HG02970 (cell line): ENCODE measurements around the gene CCL3.

Source experiments
- ATAC-seq: cut with Tn5 transposase; IDR thresholded peaks from one replicate; pipeline ENCODE4 v1.9.1; 2021; ENCODE audit warnings: mild to moderate bottlenecking, moderate library complexity, moderate number of reproducible peaks; ENCODE audit not compliant: unreplicated experiment, low FRiP score

Gene CCL3

DNA sequence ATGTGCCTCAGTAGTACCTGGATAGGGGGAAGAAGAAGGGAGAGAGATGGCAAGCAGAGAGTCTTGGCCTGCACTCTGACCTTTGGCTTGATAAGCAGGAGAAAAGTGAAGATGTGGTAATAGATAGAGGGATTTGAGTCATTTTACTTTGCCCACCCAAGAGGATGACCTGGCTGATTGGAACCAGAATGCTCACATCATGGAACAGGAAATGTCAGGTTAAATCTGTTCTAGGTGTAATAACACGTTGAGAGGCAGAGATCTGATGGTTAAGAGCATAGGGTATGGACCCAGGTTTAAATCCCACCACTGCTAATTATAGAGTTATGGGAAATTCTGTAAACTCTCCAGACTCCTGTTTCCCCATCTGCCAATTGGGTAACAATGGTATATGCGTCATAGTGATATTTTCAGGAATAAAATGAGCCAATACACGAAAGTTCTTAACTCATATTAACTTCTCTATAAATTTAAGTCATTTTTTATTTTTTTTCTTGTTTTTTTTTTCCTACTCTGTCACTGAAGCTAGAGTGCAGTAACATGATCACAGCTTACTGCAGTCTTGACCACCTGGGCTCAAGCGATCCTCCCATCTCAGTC is 33.9 kb downstream of the CCL3 start:
- ATAC-seq: no peak

DNA sequence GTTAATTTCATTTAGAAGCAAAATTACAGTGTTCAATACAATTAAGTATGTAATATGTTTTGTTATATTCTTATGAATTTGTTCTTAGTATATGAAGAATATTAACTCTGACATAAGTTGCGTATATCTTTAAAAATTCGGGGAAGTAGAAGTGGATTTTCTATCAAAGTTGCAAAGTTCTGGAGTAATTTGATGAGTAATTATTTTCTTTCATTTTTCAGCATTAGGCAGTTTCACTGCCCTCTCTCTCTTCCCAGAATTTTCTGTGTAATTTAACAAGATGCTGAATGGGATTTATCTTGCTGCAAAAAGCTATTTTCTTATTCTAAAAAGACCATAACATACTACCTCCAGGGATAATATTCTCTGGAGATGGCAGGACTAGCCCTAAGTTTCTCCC is 34.8 kb downstream of the CCL3 start:
- ATAC-seq: no peak

GRCh38 chr17:36049643-36050042 is 40.3 kb downstream of the CCL3 start:
- no peak for ATAC-seq

DNA sequence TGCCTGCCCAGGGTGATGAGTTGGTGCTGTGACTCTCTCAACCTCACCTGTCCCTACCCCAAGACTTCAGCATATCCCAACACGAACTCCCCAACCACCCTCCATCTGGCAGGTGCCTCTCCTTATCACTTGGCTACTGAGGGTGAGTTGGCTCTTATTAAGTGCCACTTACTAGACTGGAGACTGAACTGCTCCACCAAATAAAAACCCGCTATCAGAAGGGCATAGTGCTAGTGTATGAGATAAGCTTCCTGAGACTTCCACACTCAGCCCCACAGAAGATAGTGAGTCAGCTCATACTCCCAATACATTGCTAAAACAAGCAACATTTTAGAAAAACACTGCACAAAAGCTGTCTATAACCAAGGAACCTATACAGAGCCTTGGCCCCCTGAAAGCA is 41.9 kb downstream of the CCL3 start:
- ATAC-seq: no peak
